Left lobe of liver (tissue), 2 donors: ENCODE data around the gene EIF2AK2. TPM values are rescaled to one million over a fixed set of nuclear protein-coding genes. Genes with fewer than 3 reads are reported as not detected.
"Not testable (repeated sequence)": the region's sequence is repeated elsewhere in the genome, so short reads cannot be mapped to it uniquely, and the experiment has no call there.

Experiments
- ATAC-seq: fragments of 200-7000 bp; cut with Tn5 transposase; one replicate; pipeline ENCODE4 v1.9.1; 2020; ENCODE audit warnings: mild to moderate bottlenecking, moderate library complexity
- DNase-seq: peaks from one replicate; pipeline ENCODE4 v3.0.0-alpha.2; 2020; ENCODE audit warnings: low spot score
- total RNA-seq: library from RNA; stranded (reverse); gene quantifications from one replicate; pipeline ENCODE4 v1.2.1, GENCODE V29; 2021
- donor health status: DM: no; HTN: no; CAD: no; lungs with moderate emphysema.
- donor health status: DM: no; HTN: yes; CAD: no.

The EIF2AK2 gene
- 10.7 TPM for total RNA-seq

GRCh38 chr2:37156857-37157714 lies at the start of gene EIF2AK2:
EIF2AK2 (minus strand) TSS chr2:37156980; CDS start chr2:37147806, 9,174 bp downstream.
- ATAC-seq (peak; percentile 96), DNase-seq (peak; percentile 86)

- DNase-seq = no peak
- ATAC-seq = no peak
Observed at GRCh38 chr2:37205689-37206341, 49.0 kb upstream of the EIF2AK2 start.

- ATAC-seq, DNase-seq: not testable (repeated sequence)
Observed at GRCh38 chr2:37205071-37205661, 48.4 kb upstream of the EIF2AK2 start.

GRCh38 chr2:37203708-37204107 lies 46.9 kb upstream of the EIF2AK2 start:
- DNase-seq (no peak), ATAC-seq (no peak)

- DNase-seq = no peak
- no peak for ATAC-seq
Observed at GRCh38 chr2:37201766-37202165, 45.0 kb upstream of the EIF2AK2 start.

GRCh38 chr2:37201208-37201607 lies 44.4 kb upstream of the EIF2AK2 start:
- no peak for DNase-seq
- ATAC-seq = no peak

- DNase-seq = no peak
- no peak for ATAC-seq
Observed at GRCh38 chr2:37198681-37199065, 41.9 kb upstream of the EIF2AK2 start.

GRCh38 chr2:37196320-37197195 lies 39.8 kb upstream of the EIF2AK2 start, which contains the start of gene CEBPZOS:
CEBPZOS (plus strand) TSS chr2:37196496; CDS start chr2:37199705, 3,209 bp downstream.
- peak; percentile 94 for ATAC-seq
- peak; percentile 90 for DNase-seq

GRCh38 chr2:37195862-37196319 lies 39.1 kb upstream of the EIF2AK2 start:
- ATAC-seq = not testable (repeated sequence)

GRCh38 chr2:37192551-37192950 lies 35.8 kb upstream of the EIF2AK2 start:
- no peak for ATAC-seq
- no peak for DNase-seq

More at GRCh38 chr2:37195862-37196319, 39.1 kb upstream of the EIF2AK2 start:
- not testable (repeated sequence) for DNase-seq

- DNase-seq (no peak), ATAC-seq (no peak)
Observed at GRCh38 chr2:37191747-37192146, 35.0 kb upstream of the EIF2AK2 start.

GRCh38 chr2:37191253-37191652 lies 34.5 kb upstream of the EIF2AK2 start:
- no peak for ATAC-seq

GRCh38 chr2:37190290-37190689 lies 33.5 kb upstream of the EIF2AK2 start:
- ATAC-seq (no peak), DNase-seq (no peak)

More at GRCh38 chr2:37191253-37191652, 34.5 kb upstream of the EIF2AK2 start:
- no peak for DNase-seq

- DNase-seq = no peak
- no peak for ATAC-seq
Observed at GRCh38 chr2:37189452-37190153, 32.8 kb upstream of the EIF2AK2 start.

GRCh38 chr2:37188570-37188969 lies 31.8 kb upstream of the EIF2AK2 start, which contains the start of gene SULT6B1:
SULT6B1 (minus strand) TSS chr2:37188670; CDS start chr2:37188640, 30 bp downstream.
- no peak for ATAC-seq
- no peak for DNase-seq

GRCh38 chr2:37181726-37182684 lies 25.2 kb upstream of the EIF2AK2 start:
- DNase-seq (no peak), ATAC-seq (no peak)

- ATAC-seq = no peak
- DNase-seq = no peak
Observed at GRCh38 chr2:37180640-37181039, 23.9 kb upstream of the EIF2AK2 start.

GRCh38 chr2:37180006-37180639 lies 23.3 kb upstream of the EIF2AK2 start:
- no peak for ATAC-seq
- DNase-seq = no peak
